A549 (cell line): Measurements from ENCODE around the gene SPEN.
A peak's percentile ranks its signal among the peaks of the same experiment; 100 is the strongest.

ENCODE experiments used
- BHLHE40 ChIP-seq: IDR thresholded peaks from 2 replicates; pipeline ENCODE4 v1.6.1; 2012; ENCODE audit warnings: low read depth, low read length, inconsistent platforms
- CTCF ChIP-seq: fragments of >200 bp; sonication (Bioruptor Twin); formaldehyde crosslinking; IDR thresholded peaks from 3 replicates; pipeline ENCODE4 v1.5.1; 2016
- ESRRA ChIP-seq: fragments of 150-350 bp; IDR thresholded peaks from 2 replicates; pipeline ENCODE4 v1.6.1; 2014; ENCODE audit warnings: mild to moderate bottlenecking, low read length, borderline replicate concordance

GRCh38 chr1:15799004-15799867 is 48.3 kb upstream of the SPEN start:
- peak; percentile 13; the same call in 1 of the 2 replicates for TF ChIP-seq ESRRA
- TF ChIP-seq BHLHE40: no peak
- no peak for TF ChIP-seq CTCF
